SW480 (cell line): Measurements from ENCODE around the gene ZCCHC12.
"Not testable (repeated sequence)": the region's sequence is repeated elsewhere in the genome, so short reads cannot be mapped to it uniquely, and the experiment has no call there.

Experiments used
- DNase-seq: peaks from one replicate; pipeline ENCODE4 v3.0.0-alpha.2; 2016; ENCODE audit warnings: low spot score

The ZCCHC12 gene

GRCh38 chrX:118823263-118824172, at the start of gene ZCCHC12:
TSS of gene ZCCHC12 (plus strand) at chrX:118823824. CDS start at chrX:118825245, 1,421 bp downstream.
- peak; percentile 58 for DNase-seq

DNA sequence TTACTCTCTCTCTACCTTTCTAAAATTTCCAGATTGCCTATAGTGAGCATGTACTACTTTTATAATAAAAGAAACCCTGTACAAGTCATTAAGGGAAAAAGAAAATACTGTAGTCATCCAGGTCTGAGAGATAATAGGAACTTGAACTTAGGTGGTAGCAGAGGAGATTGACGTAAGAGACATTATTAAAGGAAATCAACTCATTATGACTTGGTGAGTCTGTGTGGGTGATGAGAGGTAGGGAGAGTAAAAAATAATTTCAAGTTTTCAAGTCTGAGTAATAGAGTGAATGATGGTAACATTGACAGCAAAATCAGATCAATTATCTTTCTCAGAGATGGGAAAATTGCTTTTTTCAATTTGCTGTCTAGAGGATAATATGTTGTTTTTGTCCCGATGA, 44.0 kb upstream of the ZCCHC12 start:
- DNase-seq = no peak

DNA sequence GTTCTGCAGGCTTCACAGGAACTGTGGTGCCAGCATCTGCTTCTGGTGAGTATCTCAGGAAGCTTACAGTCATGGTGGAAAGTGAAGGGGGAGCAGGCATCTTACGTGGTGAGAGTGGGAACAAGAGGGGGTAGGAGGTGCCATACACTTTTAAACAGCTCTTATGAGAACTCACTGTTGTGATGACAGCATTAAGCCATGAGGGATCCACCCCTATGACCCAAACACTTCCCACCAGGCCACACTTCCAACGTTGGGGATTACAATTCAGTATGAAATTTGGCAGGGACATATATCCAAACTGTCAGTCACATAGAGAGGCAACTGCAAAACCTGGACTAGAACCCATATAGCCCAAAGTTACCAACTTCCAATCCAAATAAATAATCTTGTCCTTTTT, 43.1 kb upstream of the ZCCHC12 start:
- no peak for DNase-seq

- no peak for DNase-seq
Measured at GRCh38 chrX:118780911-118781310, 42.7 kb upstream of the ZCCHC12 start.

- DNase-seq = no peak
Measured at GRCh38 chrX:118795528-118796280, 27.9 kb upstream of the ZCCHC12 start.

DNA sequence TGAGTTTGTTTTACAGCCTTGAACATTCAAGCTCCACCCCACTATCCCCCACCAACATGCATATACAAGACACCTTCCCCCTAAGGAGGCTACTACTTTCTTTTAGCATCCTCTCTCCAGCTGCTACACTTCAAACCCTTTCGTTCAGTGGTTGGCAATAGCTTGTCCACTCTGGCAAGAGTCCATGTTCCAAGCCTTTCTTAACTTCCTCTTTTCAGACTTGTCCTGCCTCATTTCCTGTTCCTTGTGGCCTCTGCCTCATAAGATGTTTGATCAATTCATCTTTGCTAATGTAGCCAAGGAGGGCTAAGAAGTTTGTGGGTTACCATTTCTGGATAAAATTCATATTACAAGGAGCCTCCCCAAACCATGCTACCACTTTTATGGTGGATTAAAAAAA, 20.8 kb upstream of the ZCCHC12 start:
- DNase-seq = no peak

DNA sequence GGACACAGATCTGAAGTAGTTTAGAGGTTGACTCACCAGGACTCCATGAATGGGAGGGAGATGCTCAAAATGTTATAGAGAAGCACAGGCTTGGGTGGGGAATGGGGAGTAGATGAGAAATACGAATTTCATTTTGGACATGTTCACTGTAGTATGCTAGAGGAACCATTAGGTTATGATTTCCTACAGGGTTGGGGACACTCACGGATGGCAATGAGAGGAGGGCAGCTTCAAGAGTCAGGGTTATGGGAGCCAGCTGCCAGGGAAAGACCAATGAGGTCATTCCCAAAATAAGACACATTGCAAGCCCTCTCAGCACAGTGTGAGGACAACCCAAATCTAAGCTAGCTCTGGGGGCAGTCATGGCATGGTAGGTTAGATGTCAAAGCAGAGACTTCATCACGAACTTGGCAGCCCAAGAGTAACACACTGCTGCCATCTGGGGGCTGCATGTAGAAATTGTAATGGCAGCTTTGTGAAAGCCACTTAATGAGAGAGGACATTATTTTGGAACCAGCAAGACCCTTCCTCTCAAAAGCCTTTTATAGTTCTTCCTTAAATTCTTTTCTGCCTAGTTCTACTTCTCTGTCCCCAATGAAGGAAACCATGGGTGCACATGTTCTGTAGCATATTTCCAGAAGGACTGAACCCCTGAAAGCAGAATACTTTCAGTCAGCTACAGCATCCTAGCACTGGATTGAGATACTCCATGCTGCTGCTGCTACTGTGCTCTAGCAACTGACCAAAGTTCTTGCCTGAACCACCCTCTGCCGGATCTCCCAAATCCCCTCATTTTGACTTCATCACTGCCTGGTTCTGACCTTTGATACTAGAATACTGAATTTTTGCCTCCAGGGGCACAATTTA, 16.2 kb upstream of the ZCCHC12 start:
- DNase-seq = peak; percentile 61

DNA sequence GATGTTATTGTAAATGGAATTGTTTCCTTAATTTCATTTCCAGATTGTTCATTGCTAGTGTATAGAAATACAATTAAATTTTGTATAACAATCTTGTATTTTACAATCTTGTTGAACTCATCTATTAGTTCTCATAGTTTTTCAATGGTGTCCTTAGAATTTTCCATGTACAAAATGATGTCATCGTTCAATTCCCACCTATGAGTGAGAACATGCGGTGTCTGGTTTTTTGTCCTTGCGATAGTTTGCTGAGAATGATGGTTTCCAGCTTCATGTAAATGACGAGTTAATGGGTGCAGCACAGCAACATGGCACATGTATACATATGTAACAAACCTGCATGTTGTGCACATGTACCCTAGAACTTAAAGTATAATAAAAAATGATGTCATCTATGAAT, 6.4 kb upstream of the ZCCHC12 start:
- DNase-seq = not testable (repeated sequence)

DNA sequence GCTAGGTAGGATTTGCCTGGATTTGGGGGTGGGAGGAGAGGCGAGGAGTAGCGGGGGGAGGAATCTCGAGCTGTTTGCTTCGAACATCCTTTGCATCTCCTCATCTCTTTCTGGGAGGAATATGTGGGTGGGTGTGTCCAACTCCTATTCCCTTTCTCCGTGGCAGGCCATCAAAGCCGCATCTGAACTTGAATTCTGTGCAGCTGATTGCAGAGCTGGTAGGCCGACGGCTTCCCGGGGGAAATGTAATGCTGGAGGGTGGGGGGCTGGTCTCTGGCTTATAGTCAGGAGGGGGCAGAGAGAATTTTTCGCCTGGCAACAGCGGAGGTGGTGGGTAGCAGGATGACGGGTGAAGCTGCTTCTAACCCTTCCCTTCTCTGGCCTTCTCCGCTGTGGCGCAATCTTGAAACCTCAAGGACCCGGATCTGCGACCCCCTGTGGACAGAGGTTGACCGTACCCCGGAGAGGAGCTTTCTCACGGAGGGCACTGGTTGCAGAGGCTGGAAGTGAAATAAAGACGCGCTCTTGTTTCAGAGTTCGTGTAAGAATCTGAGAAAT, 628 bp downstream of the ZCCHC12 start:
- DNase-seq = no peak

- DNase-seq = no peak
Measured at GRCh38 chrX:118825227-118825626, 1.6 kb downstream of the ZCCHC12 start.

GRCh38 chrX:118839334-118839958, 15.8 kb downstream of the ZCCHC12 start:
- DNase-seq = peak; percentile 66

- DNase-seq = peak; percentile 55
Measured at GRCh38 chrX:118847676-118848075, 24.1 kb downstream of the ZCCHC12 start.

- no peak for DNase-seq
Measured at GRCh38 chrX:118853596-118853995, 30.0 kb downstream of the ZCCHC12 start.

GRCh38 chrX:118855681-118856310, 32.2 kb downstream of the ZCCHC12 start:
- no peak for DNase-seq

DNA sequence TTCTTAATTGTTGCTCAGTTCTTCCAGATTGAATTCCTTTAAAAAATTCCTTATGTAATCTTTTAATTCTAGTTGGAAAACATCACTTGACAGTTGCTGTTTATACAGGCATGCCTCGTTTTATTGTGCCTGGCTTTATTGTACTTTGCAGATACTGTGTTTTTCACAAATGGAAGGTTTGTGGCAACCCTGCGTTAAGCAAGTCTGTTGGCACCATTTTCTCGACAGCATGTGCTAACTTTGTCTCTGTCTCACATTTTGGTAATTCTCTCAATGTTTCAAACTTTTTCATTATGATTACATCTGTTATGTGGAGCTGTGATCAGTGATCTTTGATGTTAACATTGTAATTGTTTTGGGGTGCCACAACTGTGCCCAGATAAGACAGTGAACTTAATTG, 33.4 kb downstream of the ZCCHC12 start:
- no peak for DNase-seq

GRCh38 chrX:118861338-118861737, 37.7 kb downstream of the ZCCHC12 start:
- no peak for DNase-seq

GRCh38 chrX:118862091-118862490, 38.5 kb downstream of the ZCCHC12 start:
- no peak for DNase-seq

GRCh38 chrX:118862979-118863378, 39.4 kb downstream of the ZCCHC12 start:
- no peak for DNase-seq

GRCh38 chrX:118864063-118864635, 40.5 kb downstream of the ZCCHC12 start:
- no peak for DNase-seq

GRCh38 chrX:118865231-118865630, 41.6 kb downstream of the ZCCHC12 start:
- DNase-seq = no peak
